Stimulated activated CD8-positive, alpha-beta memory T cell treated with anti-CD3 and anti-CD28 coated beads, Interleukin-4, amount 100 ng/mL, for 24 hours (primary cell): Measurements from ENCODE around the gene DCN.

Source experiments
- DNase-seq: peaks from one replicate; pipeline ENCODE4 v3.0.0-alpha.2; 2020; ENCODE audit warnings: low read depth

Gene DCN

DNA sequence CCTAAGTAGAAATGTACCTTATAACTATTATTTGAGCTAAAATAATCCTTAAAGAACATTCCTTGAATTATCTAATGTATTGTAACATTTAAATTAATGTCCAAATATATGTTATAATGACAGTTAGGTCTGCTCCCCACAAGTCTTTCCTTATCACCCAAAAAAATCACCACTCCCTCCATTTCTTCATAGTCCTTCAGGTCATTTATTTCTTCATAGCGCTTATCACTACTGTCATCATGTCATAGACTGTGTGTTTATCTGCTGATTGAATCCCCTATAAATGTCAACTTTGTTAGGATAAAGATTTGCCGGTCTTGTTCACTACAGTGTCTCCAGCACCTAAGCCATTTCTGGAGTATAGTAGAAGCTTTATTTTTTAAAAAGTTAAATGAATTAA, 83.3 kb downstream of the DCN start:
- DNase-seq = no peak

DNA sequence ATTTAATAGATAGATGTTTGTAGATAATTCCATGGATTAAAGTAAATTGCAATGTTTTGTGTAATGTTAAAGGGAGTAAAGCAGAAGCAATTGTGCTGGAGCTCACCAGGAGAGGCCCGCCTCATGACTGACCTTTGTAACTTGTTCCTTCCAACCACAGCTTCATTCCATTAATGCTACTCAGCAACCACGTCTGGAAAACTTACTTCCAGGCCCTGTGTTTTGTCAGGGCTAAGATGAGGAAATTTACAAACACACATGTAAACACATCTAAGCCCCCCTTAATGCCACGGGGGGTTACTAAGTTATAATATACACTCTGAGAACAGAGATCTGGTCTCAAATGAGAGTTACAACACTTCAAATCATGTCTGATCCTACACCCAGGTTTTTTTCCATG, 83.7 kb downstream of the DCN start:
- no peak for DNase-seq

DNA sequence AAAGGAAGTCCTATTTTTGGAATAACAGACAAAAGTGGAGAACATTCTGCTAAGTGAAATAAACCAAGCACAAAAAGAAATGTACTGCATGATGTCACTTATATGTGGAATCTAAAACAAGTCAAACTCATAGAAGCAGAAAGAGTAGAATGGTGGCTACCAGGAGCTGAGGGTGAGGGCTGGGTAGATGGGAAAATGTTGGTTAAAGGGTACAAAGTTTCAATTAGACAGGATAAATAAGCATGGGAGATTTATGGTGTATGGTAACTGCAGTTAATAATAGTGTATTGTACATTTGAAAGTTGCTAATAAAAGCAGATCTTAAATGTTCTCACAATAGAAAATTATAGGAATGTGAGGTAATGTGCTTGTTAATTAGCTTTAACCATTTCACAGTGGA, 84.2 kb downstream of the DCN start:
- no peak for DNase-seq

DNA sequence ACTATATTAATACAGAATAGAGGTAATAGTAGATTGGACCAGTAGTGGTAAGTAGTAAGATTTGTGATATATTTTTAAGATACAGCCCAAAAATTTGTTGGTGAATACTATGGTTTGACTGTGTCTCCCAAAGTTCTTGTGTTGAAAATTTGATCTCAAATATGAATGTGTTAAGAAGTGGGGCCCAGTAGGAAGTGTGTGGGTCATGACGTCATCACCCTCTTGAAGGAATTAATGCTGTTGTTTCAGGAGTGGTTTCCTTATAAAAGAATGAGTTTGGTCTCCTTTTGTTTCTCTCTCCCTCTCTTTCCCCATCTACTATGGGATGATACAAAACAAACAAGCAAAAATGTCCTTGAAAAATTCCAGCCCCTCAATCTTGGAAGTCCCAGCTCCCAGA, 87.7 kb downstream of the DCN start:
- no peak for DNase-seq

DNA sequence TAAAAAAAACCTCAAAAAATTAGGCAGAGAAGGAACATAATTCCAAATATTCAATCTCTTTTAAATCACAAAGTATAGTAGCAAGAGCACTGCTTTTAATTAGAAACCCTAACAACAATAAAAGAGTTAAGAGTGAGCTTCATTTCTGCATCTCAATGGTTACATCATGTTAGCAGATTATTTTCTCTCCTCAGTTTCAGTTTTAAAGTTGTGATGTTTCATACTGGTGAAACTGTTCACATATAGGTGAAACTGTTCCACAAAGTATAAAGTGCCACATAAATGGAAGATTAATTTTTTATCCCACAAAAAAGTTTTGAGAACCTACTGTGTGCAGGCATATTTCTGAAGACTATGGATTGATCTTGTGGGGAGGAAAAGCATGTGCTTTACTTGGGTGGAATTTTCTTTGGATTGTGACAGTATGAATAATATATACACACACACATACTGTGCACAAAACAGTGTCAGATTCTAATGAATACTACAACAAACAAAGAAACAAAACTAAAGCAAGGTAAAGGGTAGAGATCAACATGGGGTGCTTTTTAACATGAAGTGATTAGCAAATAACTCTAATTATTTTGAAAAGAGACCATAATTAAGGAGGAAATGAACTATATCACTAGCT, 88.5 kb downstream of the DCN start:
- DNase-seq = no peak

DNA sequence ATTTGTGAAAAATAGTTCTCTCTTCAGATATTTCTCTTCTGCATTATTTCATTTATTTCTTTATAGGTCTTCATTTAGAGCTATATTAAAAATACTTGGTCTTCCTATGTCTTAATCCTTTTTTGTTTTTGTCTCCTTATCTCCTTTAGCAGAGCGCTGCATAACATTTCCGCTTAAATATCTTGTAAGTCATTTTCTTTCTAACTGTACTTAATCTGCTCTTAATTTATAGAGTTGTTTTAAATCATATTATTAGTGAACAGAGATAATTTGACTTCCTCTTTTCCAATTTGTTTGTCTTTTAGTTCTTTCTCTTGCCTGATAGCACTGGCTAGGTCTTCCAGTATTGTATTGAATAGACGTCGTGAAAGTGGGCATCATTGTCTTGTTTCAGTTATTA, 89.3 kb downstream of the DCN start:
- DNase-seq = no peak

DNA sequence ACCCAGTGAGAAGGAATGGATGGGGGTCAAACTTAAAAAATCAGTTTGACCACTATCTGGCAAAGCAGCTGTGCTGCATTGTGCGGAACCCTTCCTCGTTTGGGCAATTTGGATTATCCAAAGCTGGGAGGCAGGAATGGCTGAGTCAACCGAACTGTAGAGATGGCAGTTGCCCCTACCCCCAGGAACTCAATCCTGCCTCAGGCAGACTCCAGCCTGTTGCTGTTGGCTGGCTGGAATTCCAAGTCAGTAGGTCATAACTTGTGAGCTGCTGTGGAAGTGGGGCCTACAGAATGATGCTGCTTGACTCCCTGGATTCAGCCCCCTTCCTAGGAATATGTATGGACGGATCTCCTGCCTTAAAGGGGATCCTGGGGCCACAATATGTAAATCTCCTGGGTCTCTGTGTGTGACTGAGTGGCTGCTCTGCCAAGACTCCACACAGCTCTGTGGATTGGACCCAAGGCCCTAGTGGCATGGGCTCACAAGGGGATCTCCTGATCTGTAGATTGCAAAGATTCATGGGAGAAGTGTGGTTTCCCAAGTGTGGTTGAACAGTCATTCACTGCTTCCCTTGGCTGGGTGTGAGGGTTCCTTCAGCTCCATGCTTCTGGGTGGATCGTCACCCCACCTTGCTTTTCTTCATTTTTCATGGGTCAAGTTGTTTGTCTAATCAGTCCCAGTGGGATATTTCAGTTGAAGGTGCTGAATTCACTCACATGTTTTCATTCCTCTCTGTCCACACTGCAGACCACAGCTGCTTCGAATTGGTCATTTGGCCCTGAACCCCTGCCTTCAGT, 90.5 kb downstream of the DCN start:
- no peak for DNase-seq
